HepG2 (cell line): ENCODE measurements around the gene PFKFB4. TPM values are rescaled to one million over a fixed set of nuclear protein-coding genes. Genes with fewer than 3 reads are reported as not detected.

Experiments
- ATF2 ChIP-seq: sonication (generic); formaldehyde crosslinking; IDR thresholded peaks from 2 replicates; pipeline ENCODE4 v1.4.0; 2020; ENCODE audit warnings: missing genetic modification reagents
- BATF2 ChIP-seq: sonication (generic); formaldehyde crosslinking; IDR thresholded peaks from 2 replicates; pipeline ENCODE4 v1.8.0; 2022; ENCODE audit warnings: mild to moderate bottlenecking, missing genetic modification reagents, moderate library complexity
- CBX5 ChIP-seq: sonication (generic); formaldehyde crosslinking; IDR thresholded peaks from 2 replicates; pipeline ENCODE4 v1.4.0; 2020; ENCODE audit warnings: missing genetic modification reagents, borderline replicate concordance
- CTCF ChIP-seq: sonication (generic); formaldehyde crosslinking; IDR thresholded peaks from 2 replicates; pipeline ENCODE4 v1.5.0; 2020; ENCODE audit warnings: mild to moderate bottlenecking, missing genetic modification reagents, moderate library complexity
- DDIT3 ChIP-seq: sonication (generic); formaldehyde crosslinking; IDR thresholded peaks from 2 replicates; pipeline ENCODE4 v1.4.0; 2020; ENCODE audit warnings: mild to moderate bottlenecking, missing genetic modification reagents
- FLYWCH1 ChIP-seq: sonication (generic); formaldehyde crosslinking; IDR thresholded peaks from 2 replicates; pipeline ENCODE4 v1.8.1; 2023; ENCODE audit warnings: mild to moderate bottlenecking, missing genetic modification reagents
- JUN ChIP-seq: sonication (generic); formaldehyde crosslinking; IDR thresholded peaks from 2 replicates; pipeline ENCODE4 v1.4.0; 2020; ENCODE audit warnings: mild to moderate bottlenecking, missing genetic modification reagents
- MYC ChIP-seq: sonication (generic); formaldehyde crosslinking; IDR thresholded peaks from 2 replicates; pipeline ENCODE4 v1.9.0; 2021; ENCODE audit warnings: missing genetic modification reagents, borderline replicate concordance
- NCOA1 ChIP-seq: sonication (generic); formaldehyde crosslinking; IDR thresholded peaks from 2 replicates; pipeline ENCODE4 v1.9.0; 2021; ENCODE audit warnings: missing genetic modification reagents
- NR2F6 ChIP-seq, 2 experiments: IDR thresholded peaks; 2 replicates each; pipeline ENCODE4 v1.6.1; 2016; ENCODE audit warnings: antibody characterized with exemption in 1 of 2, mild to moderate bottlenecking in 1 of 2
- POLR2AphosphoS5 ChIP-seq: IDR thresholded peaks from 2 replicates; pipeline ENCODE4 v1.6.1; 2012; ENCODE audit warnings: low read depth, low read length
- RBM39 ChIP-seq: fragments of 200-400 bp; formaldehyde crosslinking; IDR thresholded peaks from one replicate; pipeline ENCODE4 v1.6.1; 2018; ENCODE audit warnings: antibody characterized with exemption, mild to moderate bottlenecking, low read depth, low read length; ENCODE audit not compliant: poor library complexity, severe bottlenecking
- SNRNP70 ChIP-seq: fragments of 200-400 bp; formaldehyde crosslinking; IDR thresholded peaks from 2 replicates; pipeline ENCODE4 v1.6.1; 2017; ENCODE audit warnings: mild to moderate bottlenecking, low read depth, low read length, moderate library complexity
- TMF1 ChIP-seq: sonication (generic); formaldehyde crosslinking; IDR thresholded peaks from 2 replicates; pipeline ENCODE4 v1.8.1; 2022; ENCODE audit warnings: low read depth, missing genetic modification reagents
- UBTF ChIP-seq: sonication (generic); formaldehyde crosslinking; IDR thresholded peaks from 2 replicates; pipeline ENCODE4 v1.4.0; 2020; ENCODE audit warnings: mild to moderate bottlenecking, missing genetic modification reagents
- ZFP37 ChIP-seq: sonication (generic); formaldehyde crosslinking; IDR thresholded peaks from 2 replicates; pipeline ENCODE4 v1.4.0; 2020; ENCODE audit warnings: missing genetic modification reagents, borderline replicate concordance
- ZKSCAN5 ChIP-seq: sonication (generic); formaldehyde crosslinking; IDR thresholded peaks from 2 replicates; pipeline ENCODE4 v1.5.1; 2020; ENCODE audit warnings: mild to moderate bottlenecking, missing genetic modification reagents
- ZNF34 ChIP-seq: sonication (generic); formaldehyde crosslinking; IDR thresholded peaks from 2 replicates; pipeline ENCODE4 v1.4.0; 2020; ENCODE audit warnings: mild to moderate bottlenecking, missing genetic modification reagents, borderline replicate concordance
- ZNF557 ChIP-seq: sonication (generic); formaldehyde crosslinking; IDR thresholded peaks from 2 replicates; pipeline ENCODE4 v1.4.0; 2020; ENCODE audit warnings: missing genetic modification reagents
- ZNF558 ChIP-seq: sonication (generic); formaldehyde crosslinking; IDR thresholded peaks from 2 replicates; pipeline ENCODE4 v1.9.0; 2022; ENCODE audit warnings: mild to moderate bottlenecking, missing genetic modification reagents, borderline replicate concordance
- ZNF7 ChIP-seq: IDR thresholded peaks from 2 replicates; pipeline ENCODE4 v1.6.1; 2016; ENCODE audit warnings: missing biosample characterization, missing genetic modification reagents
- ZNF720 ChIP-seq: sonication (generic); formaldehyde crosslinking; IDR thresholded peaks from 2 replicates; pipeline ENCODE4 v1.4.0; 2020; ENCODE audit warnings: missing genetic modification reagents
- ZNF816 ChIP-seq: sonication (generic); formaldehyde crosslinking; IDR thresholded peaks from 2 replicates; pipeline ENCODE4 v1.8.0; 2022; ENCODE audit warnings: missing genetic modification reagents, mild to moderate bottlenecking, borderline replicate concordance
- polyA plus RNA-seq, 8 experiments: library from polyadenylated mRNA; depleted of rRNA in 3 of 8; stranded (reverse) in 7 of 8; unstranded in 1 of 8; fragments of >200 nt; fragmentation: Illumina TruSeq in 4 of 8; extraction: Trizol in 4 of 8; gene quantifications; 2 replicates each; pipeline versions ENCODE4 v1.2.1 to v1.2.3, GENCODE V29; 2011 to 2016; ENCODE audit warnings: low read depth in 4 of 8, missing spikeins in 1 of 8, mixed read lengths in 1 of 8; ENCODE audit not compliant: insufficient read depth in 1 of 8
- total RNA-seq, 5 experiments: library from RNA; depleted of rRNA; stranded (reverse); fragments of >200 nt; fragmentation: Illumina TruSeq; extraction: Trizol; gene quantifications; 2 replicates each; pipeline ENCODE4 v1.2.3, GENCODE V29; 2016; ENCODE audit warnings: low read depth in 1 of 5

The PFKFB4 gene
- total and polyA plus RNA-seq, 2 of the 13 experiments (the other 11 are each of a cell fraction or from before 2014, with no cell fraction given), result 7.1 to 103 TPM

GRCh38 chr3:48556796-48557626, at the start of gene PFKFB4 (continued):
- TF ChIP-seq RBM39 (no peak), ZNF7 (no peak), ZNF816 (CRISPR knock-in tag) (0 out of 2 replicates have a peak, but pooled peaks have one; percentile 28), ZNF720 (CRISPR knock-in tag) (no peak), UBTF (CRISPR knock-in tag) (peak; percentile 69), NR2F6 (IDR thresholded peaks at IDR 0.05) (peak; percentile 46; the same call in 1 of the 2 replicates), NR2F6 (CRISPR knock-in tag; IDR thresholded peaks at IDR 0.05) (peak; percentile 79), BATF2 (CRISPR knock-in tag) (no peak), NCOA1 (no peak), CBX5 (no peak), SNRNP70 (no peak), ZFP37 (CRISPR knock-in tag) (peak; percentile 37; the same call in 1 of the 2 replicates), POLR2AphosphoS5 (peak; percentile 92), CTCF (peak; percentile 55), FLYWCH1 (no peak), ZNF558 (CRISPR knock-in tag) (peak; percentile 53; the same call in 1 of the 2 replicates), ZNF557 (CRISPR knock-in tag) (no peak; the same call in 1 of the 2 replicates), DDIT3 (no peak), TMF1 (CRISPR knock-in tag) (no peak), ATF2 (CRISPR knock-in tag) (0 out of 2 replicates have a peak, but pooled peaks have one; percentile 46), JUN (CRISPR knock-in tag) (no peak), ZNF34 (CRISPR knock-in tag) (no peak), MYC (CRISPR knock-in tag) (peak; percentile 82), ZKSCAN5 (CRISPR knock-in tag) (no peak)
